GM12801 (cell line): ENCODE data around the gene GLI3.

Experiments
- TF ChIP-seq, protein P1 (sequence below): IDR thresholded peaks from one replicate; pipeline ENCODE4 v1.5.1; 2011; ENCODE audit warnings: control low read depth; ENCODE audit not compliant: insufficient read length; ENCODE audit errors: extremely low read depth

GLI3 gene

DNA sequence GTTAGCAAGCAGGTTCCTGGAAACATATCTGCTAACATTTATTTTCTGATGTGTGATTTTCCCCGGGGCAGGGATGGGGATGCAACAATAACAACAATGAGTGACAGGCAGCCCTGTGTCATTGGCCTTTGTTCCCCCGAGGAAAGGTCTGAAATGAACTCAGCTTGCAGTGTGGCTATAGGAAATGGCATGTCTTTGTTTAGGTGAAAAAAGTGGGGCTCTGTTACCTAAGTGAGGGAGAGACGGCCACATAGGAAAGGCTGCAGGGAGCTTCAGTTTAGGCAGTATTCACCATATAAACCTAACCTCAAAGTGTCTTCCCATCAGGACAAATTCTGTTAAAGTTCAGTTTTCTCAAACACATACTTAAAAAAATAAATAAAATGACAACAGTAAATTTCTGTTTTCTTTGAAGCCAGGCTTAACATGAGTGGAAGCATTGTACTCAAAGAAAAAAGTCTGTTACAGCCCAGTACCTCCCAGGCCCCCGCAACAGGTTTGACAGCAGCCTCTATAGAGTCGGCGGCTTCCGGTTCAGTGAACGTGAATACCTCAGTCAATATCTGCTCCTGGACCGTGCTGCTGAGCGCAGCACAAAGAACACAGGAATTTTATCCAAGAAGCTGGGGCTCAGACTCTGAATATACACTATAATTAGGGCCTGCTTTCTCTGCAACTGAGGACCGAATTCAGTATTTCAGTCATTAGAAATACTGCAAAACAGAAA, 168.3 kb downstream of the GLI3 start:
- TF ChIP-seq, protein P1, sequence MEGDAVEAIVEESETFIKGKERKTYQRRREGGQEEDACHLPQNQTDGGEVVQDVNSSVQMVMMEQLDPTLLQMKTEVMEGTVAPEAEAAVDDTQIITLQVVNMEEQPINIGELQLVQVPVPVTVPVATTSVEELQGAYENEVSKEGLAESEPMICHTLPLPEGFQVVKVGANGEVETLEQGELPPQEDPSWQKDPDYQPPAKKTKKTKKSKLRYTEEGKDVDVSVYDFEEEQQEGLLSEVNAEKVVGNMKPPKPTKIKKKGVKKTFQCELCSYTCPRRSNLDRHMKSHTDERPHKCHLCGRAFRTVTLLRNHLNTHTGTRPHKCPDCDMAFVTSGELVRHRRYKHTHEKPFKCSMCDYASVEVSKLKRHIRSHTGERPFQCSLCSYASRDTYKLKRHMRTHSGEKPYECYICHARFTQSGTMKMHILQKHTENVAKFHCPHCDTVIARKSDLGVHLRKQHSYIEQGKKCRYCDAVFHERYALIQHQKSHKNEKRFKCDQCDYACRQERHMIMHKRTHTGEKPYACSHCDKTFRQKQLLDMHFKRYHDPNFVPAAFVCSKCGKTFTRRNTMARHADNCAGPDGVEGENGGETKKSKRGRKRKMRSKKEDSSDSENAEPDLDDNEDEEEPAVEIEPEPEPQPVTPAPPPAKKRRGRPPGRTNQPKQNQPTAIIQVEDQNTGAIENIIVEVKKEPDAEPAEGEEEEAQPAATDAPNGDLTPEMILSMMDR: no peak

DNA sequence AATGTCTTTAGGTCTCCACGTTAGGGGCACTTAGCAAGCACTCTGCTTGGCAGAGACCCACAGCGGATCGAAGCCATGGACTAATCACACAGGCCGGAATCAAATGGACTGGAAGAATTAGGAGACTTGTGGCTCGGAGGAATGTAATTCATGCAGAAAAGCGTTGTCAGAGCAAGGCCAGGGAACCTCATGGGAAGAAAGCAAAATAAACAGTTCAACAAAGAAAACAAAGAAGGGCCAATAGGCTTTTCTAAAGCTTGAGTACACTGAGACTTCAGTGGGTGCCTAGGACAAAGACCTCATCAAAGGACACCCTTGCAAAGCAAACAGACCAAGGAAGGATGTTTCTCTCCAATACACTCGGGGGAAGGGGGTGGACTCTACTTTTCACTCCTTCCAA, 171.1 kb downstream of the GLI3 start:
- TF ChIP-seq, protein P1: no peak

- TF ChIP-seq, protein P1: no peak
These were observed 172.0 kb downstream of the GLI3 start for GRCh38 chr7:42065015-42065414.

DNA sequence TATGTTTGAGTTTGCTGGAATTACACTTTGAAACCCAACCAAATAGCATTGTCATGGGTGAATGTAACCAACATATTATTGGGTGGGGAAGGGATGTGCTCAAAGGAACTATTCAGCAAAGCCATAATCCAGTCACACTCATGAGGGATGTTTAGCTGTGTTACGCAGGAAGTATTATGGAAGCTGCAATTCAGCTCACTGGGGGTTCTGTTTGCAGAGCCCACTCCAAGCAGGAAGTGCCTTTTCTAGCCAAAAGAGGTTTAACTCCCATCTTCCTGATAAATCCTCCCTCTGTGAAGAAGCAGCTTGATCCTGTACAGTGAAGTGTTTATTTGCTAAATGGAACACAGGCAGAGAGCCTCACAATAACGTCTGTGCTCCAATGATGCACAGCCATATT, 172.5 kb downstream of the GLI3 start:
- TF ChIP-seq, protein P1: no peak

GRCh38 chr7:42059275-42059674, 177.7 kb downstream of the GLI3 start:
- TF ChIP-seq, protein P1: no peak

- TF ChIP-seq, protein P1: no peak
These were observed 179.7 kb downstream of the GLI3 start for GRCh38 chr7:42057331-42057730.

- TF ChIP-seq, protein P1: no peak
These were observed 181.8 kb downstream of the GLI3 start for GRCh38 chr7:42055171-42055570.

- TF ChIP-seq, protein P1: no peak
These were observed 183.2 kb downstream of the GLI3 start for GRCh38 chr7:42053834-42054233.
